HG03575 (cell line): Measurements from ENCODE around the gene CDCP2.

Experiments used
- ATAC-seq: cut with Tn5 transposase; IDR thresholded peaks from one replicate; pipeline ENCODE4 v1.9.1; 2021; ENCODE audit not compliant: unreplicated experiment, insufficient number of reproducible peaks, low FRiP score; ENCODE audit errors: extremely low read depth

The CDCP2 gene

GRCh38 chr1:54142146-54142900, 10.5 kb downstream of the CDCP2 start:
- ATAC-seq: no peak

- no peak for ATAC-seq
Measured at GRCh38 chr1:54139711-54140110, 13.1 kb downstream of the CDCP2 start.

- ATAC-seq: no peak
Measured at GRCh38 chr1:54138994-54139393, 13.8 kb downstream of the CDCP2 start.

GRCh38 chr1:54137534-54138061, 15.2 kb downstream of the CDCP2 start:
- ATAC-seq: no peak

- ATAC-seq: no peak
Measured at GRCh38 chr1:54136963-54137533, 15.8 kb downstream of the CDCP2 start.

- no peak for ATAC-seq
Measured at GRCh38 chr1:54136269-54136896, 16.4 kb downstream of the CDCP2 start.

- ATAC-seq: no peak
Measured at GRCh38 chr1:54135436-54136120, 17.2 kb downstream of the CDCP2 start.

- ATAC-seq: no peak
Measured at GRCh38 chr1:54134295-54134694, 18.5 kb downstream of the CDCP2 start.

GRCh38 chr1:54132495-54132894, 20.3 kb downstream of the CDCP2 start:
- no peak for ATAC-seq

GRCh38 chr1:54131419-54131818, 21.4 kb downstream of the CDCP2 start:
- ATAC-seq: no peak

GRCh38 chr1:54129858-54130257, 22.9 kb downstream of the CDCP2 start:
- no peak for ATAC-seq

GRCh38 chr1:54127594-54128300, 25.1 kb downstream of the CDCP2 start:
- ATAC-seq: no peak

GRCh38 chr1:54126271-54126815, 26.5 kb downstream of the CDCP2 start:
- ATAC-seq: no peak

GRCh38 chr1:54125386-54126070, 27.3 kb downstream of the CDCP2 start:
- no peak for ATAC-seq

- ATAC-seq: no peak
Measured at GRCh38 chr1:54124906-54125305, 27.9 kb downstream of the CDCP2 start.

GRCh38 chr1:54124472-54124871, 28.3 kb downstream of the CDCP2 start:
- no peak for ATAC-seq

GRCh38 chr1:54122992-54123391, 29.8 kb downstream of the CDCP2 start:
- ATAC-seq: no peak

GRCh38 chr1:54122135-54122751, 30.6 kb downstream of the CDCP2 start:
- ATAC-seq: no peak
